ENCODE results near the gene DRAXIN.

- TF ChIP-seq CTCF (IDR thresholded peaks at IDR 0.05; ENCODE audit: borderline replicate concordance, extremely low read depth, low read length, poor library complexity, severe bottlenecking) (no peak), EZH2 (IDR thresholded peaks at IDR 0.05; ENCODE audit: borderline replicate concordance, low read depth, low read length, severe bottlenecking) (no peak)
Observed at GRCh38 chr1:11685210-11685752, 6.2 kb upstream of the DRAXIN start.
